G401 (cell line): ENCODE measurements around the gene DRD3. TPM values are rescaled to one million over a fixed set of nuclear protein-coding genes. Genes with fewer than 3 reads are reported as not detected.
A peak's percentile ranks its signal among the peaks of the same experiment; 100 is the strongest.

Source experiments
- DNase-seq: peaks from one replicate; pipeline ENCODE4 v3.0.0-alpha.2; 2015; ENCODE audit warnings: low spot score
- in situ Hi-C: cut with HindIII; loops from 2 replicates; pipeline ENCODE4 v1.10.0; 2016; ENCODE audit warnings: low sequenced_read_pairs, mixed read lengths
- total RNA-seq: library from RNA; depleted of rRNA; stranded (reverse); fragments of >200 nt; shearing (Covaris generic); gene quantifications from 2 replicates; pipeline ENCODE4 v1.2.3, GENCODE V29; 2014

DRD3 gene
- total RNA-seq, 1 experiment from 2014 or later, result not detected

DNA sequence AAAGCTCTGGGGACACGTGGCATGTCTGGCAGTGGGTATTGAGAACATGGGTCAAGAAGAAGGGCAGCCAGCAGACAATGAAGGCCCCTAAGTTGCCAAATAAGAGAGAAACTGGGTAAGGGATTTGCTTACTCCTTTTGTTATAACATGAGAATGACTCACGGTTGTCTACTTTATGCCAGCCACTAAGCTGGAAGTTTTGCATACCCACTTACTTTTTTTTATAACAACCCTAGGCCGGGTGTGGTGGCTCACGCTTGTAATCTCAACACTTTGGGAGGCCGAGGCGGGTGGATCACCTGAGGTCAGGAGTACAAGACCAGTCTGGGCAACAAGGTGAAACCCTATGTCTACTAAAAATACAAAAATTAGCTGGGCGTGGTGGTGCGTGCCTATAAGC is 50.0 kb downstream of the DRD3 start:
- no peak for DNase-seq
- in situ Hi-C loops, result no loop called here

DNA sequence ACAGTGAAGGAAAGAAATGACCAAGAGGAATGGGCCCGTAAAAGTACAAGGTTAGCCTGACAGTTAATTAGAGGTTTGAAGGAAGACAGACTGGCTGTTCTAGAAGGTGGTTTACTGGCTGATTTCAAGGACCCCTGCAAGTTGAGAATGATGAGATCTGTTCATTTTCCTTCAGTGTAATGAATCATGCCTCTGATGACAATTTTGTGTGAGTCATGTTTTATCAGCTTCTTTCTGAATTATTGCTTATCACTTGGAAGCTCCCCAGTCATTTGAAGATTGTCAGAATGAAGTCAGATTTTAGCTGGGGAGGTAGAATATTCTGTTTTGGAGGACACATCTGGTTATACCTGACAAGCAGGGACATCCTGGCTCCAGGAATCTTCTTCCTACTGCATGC is 50.6 kb downstream of the DRD3 start:
- in situ Hi-C loops, result no loop called here
- no peak for DNase-seq

DNA sequence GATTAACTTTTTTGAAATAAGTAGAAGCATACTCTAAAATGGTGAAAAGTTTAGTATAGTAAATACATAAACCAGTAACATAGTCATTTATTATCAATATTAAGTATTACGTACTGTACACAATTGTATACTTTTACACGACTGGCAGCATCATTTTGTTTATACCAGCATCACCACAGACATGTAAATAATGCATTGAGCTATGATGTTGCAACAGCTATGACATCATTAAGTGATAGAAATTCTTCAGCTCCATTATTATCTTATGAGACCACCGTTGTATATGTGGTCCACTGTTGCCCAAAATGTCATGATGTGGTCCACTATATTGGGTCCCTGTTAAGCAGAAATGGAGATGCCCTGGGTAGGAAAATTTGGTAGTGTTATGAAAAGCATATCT is 51.3 kb downstream of the DRD3 start:
- DNase-seq, result no peak
- in situ Hi-C loops, result no loop called here

DNA sequence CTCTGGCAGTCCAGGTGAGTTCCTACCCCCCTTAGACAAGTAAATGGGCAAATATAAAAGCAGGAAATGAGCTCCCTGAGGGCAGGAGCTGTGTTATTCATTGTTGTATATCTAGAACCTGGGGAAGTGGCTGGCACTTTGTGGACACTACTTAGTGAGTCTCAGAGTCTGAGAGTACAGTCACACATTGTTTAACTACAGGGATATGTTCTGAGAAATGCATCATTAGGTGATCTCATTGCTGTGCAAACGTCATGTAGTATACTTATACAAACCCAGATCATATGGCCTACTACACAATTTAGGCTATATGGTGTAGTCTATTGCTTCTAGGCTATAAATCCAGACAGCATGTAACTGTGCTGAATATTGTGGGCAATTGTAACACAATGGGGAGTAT is 52.4 kb downstream of the DRD3 start:
- in situ Hi-C loops, result no loop called here
- no peak for DNase-seq

DNA sequence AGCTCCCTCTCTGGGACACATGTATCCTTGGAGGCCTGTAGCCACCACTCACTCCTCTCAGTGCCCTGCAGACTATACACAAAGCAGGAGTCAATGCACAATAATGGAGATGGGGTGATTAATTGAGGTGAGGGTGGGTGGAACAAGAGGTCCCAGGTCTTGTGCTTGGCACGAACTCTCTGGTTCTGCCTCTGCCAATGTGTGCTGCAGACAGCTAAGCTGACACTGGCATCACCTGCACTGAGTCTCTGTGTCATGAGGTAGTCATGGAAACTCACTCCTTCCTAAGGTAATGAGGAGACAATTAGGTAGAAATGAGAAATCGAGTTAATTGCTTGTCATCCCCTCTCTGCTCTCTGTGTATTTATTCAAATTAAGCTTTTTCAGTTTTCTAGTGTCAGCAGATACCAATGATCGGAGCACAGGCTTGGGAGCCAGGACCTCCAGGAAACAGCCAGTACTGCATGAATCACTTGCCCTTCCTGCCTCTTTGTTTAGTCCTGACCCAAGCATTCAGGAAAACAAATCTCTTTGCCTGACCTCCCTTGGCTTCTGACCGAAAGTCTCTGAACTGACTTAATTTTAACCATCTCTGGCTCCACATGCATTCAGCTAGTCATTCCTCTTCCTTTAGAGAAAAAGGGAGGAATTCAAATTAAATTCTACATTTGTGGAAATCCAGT is 56.7 kb downstream of the DRD3 start:
- in situ Hi-C loops, result no loop called here
- DNase-seq, result no peak

DNA sequence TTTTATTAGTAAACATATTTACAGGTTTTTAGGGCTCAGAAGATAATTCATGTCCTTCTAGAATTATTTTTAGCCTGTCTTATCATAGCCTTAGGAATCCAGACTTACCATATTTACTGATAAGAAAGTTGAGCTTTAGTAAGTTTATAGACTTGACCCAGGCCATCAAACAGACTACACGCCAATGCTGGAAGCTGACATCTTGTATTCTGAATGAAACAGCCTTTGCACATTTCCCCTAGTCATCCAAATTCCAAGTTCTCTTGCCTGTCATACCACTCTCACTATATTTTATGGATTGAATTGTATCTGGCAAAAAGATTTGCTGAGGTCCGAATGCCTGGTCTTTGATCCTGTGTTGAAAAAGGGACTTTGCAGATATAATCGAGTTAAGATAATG is 58.6 kb downstream of the DRD3 start:
- no peak for DNase-seq
- in situ Hi-C loops, result no loop called here

DNA sequence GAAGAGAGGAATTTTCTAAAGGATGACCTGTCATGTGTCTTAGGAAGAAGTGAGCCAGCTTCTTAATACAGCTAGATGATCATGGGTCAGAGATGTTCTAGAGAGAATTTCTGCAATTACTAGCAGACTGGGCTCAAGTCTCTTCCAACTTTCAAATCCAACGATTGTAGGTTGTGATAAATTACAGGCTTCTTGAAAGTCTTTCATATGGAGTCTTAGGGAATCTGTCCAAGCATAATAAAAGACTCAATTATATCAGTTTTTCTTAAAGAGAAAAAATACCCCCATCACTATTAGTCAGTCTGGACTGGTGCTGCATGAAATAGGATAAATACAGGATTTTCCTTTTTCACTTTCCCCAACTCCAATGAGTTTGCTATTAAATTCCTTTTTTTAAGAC is 59.1 kb downstream of the DRD3 start:
- no peak for DNase-seq
- in situ Hi-C loops, result no loop called here

DNA sequence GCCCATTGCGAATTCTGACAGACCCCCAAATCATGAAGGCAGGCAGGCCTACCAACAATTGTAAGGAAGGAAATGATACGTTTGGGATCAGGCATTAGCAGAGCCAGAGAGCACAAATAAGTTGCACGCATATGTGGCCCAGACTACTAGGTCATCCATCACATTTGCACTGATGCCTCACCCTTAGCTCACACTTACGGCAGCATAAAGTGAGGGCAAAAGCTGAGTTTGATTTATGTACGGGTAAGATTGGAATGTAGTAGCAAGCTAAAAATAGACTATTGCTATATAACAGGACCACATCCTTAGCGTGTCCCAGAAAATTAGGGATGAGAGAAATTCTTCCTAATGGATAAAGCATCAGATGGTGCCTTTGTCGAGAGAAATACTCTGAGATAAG is 63.7 kb downstream of the DRD3 start:
- no peak for DNase-seq
- in situ Hi-C loops, result no loop called here

DNA sequence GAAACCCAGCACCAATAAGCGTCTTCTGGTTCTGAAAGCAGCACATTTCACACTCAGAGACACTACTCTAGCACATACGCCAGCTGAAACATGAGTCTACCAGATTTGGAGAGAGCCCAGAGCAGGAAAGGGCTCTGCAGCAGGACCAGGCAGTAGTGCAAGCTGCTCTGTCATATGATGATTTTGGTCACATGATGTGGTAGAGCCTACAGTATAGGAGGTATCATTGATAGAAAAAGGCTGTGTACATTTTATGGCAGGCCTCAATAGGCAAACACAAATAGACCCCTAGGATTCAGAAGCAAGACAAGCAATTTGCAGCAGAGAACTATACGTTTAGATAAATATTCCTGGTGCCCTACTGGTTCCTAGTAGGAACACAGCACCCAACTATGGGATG is 64.1 kb downstream of the DRD3 start:
- in situ Hi-C loops, result no loop called here
- no peak for DNase-seq

DNA sequence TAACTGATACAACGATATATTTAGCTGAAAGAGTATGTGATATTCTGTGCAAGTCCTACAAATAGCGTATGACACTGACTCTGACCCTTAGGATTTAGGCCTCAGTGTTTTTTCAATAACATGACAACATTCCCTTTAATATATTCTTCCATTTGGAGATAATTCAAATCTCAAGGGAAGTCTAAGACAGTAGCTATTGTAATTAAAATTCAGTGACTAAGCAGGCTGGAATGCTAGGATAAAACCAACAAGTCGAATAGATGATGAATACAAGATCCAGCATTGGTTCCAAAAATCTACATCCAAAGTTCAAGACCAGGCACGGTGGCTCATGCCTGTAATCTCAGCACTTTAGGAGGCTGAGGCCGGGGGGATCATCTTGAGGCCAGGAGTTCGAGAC is 66.2 kb downstream of the DRD3 start:
- no peak for DNase-seq
- in situ Hi-C loops, result no loop called here

DNA sequence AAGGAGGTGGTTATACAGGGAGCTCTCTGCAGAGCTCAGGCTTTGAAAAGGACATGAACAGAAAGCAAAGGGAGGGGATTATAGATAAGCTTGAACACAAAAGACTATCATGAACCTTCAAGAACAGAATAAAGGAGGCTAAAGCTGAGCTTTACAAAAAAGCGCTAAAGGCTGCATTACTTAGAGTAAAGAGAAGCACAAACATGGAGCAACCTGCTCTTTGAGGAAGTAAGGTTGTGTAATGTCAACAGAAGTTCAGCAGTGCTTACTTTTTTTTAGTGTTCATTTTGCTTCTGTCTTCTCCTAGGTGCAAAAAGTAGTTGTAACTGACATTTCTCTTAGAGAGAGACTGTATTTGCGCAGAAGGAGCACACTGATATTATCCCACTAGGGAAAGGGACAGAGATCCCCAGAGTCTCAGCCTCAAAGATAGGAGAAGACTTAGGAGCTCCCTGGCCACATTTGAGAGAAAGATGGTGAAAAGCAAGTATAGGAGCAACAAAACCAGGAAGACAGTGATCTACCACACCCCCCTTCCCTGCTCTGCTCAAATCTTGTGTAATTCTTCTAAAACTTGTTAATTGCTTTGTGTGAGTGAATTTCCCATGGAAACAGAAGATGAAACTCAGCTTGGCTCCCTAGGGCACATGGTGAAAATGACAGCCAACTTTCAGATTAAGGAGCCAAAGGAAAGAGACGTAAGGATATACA is 67.6 kb downstream of the DRD3 start:
- in situ Hi-C loops, result no loop called here

DNA sequence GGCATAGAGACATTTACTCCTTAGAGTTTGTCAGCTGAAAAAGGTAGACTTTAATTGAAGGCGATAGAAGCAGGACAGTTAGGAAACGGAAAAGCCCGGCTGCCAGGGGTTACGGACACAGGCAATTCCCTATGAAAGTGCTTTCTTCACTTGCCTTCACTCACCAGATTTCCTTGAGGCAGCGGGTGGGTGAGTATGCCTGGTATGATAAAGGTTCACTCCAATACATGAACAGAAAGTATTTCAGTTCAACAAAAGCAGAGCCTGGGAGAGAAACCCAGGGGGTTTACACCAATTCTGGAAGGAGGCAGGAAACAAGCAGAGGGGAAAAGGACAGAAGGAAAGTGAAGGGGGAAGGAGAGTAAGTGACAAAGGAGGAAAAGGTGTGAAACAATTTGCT is 68.4 kb downstream of the DRD3 start:
- in situ Hi-C loops, result no loop called here
- no peak for DNase-seq

More for the DNA sequence above, 67.6 kb downstream of the DRD3 start:
- no peak for DNase-seq

DNA sequence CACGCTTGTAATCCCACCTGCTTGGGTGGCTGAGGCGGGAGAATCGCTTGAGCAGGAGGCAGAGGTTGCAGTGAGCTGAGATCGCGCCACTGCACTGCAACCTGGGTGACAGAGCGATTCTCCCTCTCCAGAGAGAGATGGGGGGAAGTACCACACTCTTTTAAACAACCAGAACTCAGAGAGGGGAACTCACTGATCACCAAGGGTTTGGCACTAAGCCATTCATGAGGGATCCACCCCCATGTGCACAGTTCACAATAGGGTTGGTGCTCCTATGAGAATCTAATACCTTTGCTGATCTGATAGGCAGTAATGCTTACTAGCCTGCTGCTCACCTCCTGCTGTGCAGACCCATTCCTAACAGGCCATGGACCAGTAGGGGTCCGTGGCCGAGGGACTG is 70.7 kb downstream of the DRD3 start:
- in situ Hi-C loops, result no loop called here
- DNase-seq, result no peak

DNA sequence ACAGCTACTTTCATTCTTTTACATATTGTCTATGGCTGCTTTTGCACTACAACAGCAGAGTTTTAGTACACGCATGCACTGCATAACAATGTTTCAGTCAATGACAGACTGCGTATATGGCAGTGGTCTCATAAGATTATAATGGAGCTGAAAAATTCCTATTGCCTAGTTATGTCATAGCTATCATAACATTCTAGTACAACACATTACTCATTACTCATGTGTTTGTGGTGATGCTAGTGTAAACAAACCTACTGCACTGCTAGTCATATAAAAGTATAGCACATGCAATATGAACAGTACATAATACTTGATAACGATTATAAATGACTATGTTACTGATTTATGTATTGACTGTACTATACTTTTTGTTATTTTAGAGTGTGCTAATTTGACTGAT is 74.4 kb downstream of the DRD3 start:
- in situ Hi-C loops, result no loop called here
- DNase-seq, result no peak

DNA sequence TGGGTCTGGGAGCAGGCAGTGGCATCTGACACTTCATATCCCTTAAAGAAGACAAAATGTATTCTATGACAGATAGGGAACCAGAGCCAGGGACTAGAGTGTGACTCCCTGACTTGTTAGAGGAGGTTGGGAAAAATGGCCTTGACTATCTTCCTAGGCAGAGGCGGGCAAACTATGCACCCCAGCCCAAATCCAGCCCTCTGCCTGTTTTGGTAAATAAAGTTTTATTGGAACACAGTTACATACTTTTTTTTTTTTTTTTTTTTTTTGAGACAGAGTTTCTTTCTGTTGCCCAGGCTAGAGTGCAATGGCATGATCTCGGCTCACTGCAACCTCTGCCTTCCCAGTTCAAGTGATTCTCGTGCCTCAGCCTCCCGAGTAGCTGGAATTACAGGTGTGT is 75.0 kb downstream of the DRD3 start:
- in situ Hi-C loops, result no loop called here
- DNase-seq, result no peak

DNA sequence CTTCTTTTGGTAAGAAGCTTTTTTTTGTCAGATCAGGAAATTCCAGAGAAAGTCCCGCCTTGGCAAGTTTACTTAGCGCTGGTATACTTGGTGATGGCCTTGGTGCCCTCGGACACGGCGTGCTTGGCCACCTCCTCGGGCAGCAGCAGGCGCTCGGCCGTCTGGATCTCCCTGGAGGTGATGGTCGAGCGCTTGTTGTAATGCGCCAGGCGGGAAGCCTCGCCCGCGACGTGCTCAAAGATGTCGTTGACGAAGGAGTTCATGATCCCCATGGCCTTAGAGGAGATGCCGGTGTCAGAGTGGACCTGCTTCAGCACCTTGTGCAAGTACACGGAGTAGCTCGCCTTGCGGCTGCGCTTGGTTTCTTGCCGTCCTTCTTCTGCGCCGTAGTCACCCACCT is 75.7 kb downstream of the DRD3 start:
- no peak for DNase-seq
- in situ Hi-C loops, result no loop called here

DNA sequence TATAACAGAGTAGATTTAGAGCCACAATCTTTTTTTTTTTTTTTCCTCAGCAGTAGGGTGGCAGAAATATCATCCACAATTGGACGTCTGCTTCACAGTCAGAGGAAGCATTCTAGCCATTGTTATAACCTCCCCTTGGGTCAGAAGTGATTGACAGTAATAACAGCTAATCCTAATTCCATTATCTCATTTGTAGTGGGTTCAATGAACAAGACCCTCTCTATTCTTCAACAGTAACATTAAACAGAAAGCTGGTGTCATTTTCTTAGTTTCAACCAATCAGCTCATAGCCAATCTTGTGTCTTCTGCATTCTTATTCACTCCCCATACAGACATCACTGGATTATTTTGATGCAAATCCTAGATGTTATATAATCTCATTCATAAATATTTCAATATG is 77.8 kb downstream of the DRD3 start:
- in situ Hi-C loops, result no loop called here
- no peak for DNase-seq

DNA sequence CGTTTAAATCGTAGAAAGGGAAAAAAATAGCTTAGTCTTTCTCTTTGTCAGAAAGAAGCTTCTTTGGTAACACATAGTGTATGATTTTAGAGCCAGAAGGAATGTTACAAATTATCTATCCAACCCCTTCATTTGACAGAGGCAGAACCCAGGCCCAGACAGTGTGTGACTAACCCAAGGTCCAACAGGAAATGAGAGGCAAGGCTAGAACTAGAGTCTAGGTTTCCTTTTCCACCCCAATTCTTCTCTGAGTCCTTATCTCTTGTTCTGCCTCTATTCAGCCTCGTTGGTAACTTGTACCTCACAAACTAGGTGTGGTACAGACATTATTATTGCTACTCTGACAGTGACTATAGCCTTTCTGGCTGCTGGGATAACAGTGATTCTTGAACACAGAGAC is 83.1 kb downstream of the DRD3 start:
- DNase-seq, result no peak

DNA sequence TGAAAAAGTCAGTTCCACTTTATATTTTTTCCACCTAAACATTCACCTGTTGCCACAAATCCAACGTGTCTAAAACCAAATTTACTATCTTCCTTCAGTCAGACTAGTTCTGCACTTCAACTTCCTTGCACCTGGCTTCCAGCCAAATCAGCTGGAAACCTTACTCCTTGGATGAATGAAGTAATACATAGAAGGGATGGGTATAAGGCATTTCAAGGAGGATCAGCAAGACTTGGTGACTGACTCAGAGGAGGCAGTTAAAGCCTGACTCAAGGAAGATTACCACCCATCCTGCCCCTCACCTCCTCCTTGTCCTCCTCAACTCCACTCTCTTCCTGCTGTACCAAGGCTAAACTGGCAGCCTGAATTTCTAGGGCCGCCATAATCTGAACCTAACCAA is 85.3 kb downstream of the DRD3 start:
- in situ Hi-C loops, result no loop called here
- DNase-seq, result peak; percentile 2

More for the DNA sequence above, 83.1 kb downstream of the DRD3 start:
- in situ Hi-C loops, result no loop called here

DNA sequence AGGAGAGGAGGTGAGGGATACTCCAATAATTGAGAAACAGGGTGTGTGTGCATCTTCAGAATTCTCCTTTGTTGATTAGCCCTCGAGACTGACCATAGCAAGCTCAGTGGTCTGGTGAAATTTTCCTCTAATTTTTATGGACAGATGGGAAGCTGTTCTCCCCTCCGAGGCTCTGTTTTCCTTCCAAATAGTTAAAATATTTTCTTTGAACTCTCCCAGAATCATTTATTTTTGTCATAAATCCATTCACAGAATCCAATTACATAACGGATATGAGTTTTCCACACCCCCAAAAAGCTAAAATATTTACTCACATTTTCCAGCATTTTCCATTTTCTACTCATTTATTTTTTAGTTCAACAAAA is 85.9 kb downstream of the DRD3 start:
- in situ Hi-C loops, result no loop called here

More for the DNA sequence above, 85.9 kb downstream of the DRD3 start:
- no peak for DNase-seq
